Hindlimb muscle (tissue), 1 donor: Measurements from ENCODE around the gene IQSEC3. TPM values are rescaled to one million over a fixed set of nuclear protein-coding genes. Genes with fewer than 3 reads are reported as not detected.
"Not testable (repeated sequence)": the region's sequence is repeated elsewhere in the genome, so short reads cannot be mapped to it uniquely, and the experiment has no call there.

Source experiments
- DNase-seq: peaks from one replicate; pipeline ENCODE4 v3.0.0-alpha.2; 2013
- polyA plus RNA-seq: library from polyadenylated mRNA; unstranded; fragments of 120-200 nt; gene quantifications from one replicate; pipeline ENCODE4 v1.2.1, GENCODE V29; 2013; ENCODE audit not compliant: insufficient read length

Gene IQSEC3
- polyA plus RNA-seq, 1 donor, result 2.9 TPM

DNA sequence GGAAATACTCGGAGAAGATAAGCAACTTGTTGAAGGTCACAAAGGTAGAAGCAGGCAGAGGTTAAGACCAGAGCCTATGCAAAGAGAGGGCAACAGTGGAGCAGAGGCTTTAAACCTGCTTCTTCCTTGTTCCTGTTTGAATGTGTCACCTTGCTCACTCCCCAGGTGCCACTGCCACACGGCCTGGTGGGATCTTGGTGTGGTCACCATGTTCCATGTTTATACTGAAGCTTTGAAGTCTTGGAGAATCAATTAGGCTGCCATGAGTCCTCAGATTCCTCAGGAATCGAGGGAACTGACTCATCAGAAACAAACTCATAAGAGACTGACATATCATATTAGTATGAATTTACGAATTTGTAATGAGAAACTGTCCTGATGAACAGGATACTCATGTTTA is 46.8 kb downstream of the IQSEC3 start:
- DNase-seq, result no peak

DNA sequence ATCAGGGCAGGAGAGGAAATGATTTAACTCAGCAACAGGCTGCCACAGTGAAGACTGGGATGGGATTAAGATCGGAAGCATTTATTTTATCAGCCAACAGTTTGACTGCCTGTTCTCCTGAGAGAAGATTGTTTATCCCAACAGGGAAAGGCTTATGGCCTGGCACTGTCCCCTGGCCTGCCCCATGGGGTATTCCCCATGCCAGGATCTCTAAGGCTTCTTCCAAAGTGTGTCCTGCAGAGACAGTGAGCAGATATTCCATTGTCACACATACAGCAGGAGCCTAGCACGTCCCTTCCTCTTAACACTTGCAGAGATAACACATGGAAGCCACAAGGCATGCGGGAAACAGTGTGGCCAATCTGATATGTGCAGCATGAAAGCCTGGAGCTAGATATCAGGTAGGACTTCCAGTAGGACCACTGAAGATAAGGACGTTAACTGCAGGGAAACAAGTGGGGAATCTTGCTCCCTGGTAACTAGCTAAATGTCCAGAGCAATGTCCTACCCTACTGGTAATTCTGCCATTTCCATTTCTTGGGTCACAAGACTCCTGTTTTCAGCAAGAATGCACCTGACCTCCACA is 48.2 kb downstream of the IQSEC3 start:
- DNase-seq, result no peak

DNA sequence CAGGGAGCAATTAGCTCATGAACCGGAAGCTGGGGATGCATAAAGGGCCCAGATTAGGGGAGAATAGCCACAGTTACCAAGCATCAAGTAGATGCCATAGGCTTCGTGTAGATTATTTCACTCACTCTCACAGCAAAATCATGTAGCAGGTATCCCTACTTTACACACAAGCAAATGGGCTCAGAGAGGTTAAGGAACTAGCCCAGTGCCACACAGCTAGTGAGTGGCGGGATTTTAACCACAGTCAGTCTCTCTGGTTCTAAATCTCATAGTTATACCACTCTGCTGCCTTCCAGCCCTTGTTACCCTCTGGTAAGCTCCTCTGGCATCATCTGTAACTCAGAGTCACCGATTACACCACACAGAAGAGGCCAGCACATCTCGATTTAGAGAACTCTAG is 49.0 kb downstream of the IQSEC3 start:
- no peak for DNase-seq

DNA sequence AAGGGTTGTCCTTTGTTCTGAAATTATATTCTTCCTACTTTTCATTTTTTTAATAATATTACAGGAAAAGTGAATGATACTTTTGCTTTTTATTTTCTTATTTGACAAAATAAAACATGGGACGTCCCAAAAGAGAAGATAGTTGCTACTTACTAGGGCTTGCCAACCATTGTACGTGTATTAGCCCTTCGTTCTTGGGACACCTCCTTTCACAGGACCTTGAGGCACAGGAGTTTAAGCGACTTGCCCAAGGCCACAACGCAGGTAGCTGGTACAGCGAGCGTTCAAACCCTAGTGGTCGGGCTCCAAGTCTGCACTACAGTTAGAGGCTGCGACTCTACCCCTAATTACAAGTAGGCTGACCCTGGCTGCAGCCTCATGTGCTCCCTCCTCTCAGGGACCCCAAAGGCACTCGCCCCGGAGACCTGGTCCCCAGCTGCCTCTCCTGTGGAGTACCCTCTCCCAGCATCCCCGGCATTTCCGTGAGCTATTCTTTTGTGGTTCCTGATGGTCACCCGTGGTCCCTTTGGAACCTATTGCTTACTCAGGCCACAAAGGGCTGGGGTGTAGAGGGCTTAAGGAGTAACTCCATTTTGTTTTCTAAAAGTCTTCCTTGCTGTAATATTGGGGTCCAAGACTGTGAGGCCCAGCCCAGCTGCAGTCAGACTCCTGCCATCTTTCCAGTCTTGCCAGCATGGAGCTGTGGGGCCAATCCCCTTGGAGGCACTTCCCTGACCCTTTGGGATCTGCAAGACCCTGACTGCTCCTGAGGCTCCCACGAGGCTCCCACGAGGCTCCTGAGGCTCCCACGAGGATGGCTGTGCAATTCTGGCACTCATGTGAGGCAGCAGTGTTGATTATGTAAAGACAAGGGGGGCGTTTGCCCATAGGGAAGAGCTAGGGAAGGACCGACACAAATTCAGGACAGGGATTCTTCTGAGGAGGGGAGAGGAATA is 49.7 kb downstream of the IQSEC3 start:
- DNase-seq, result no peak

DNA sequence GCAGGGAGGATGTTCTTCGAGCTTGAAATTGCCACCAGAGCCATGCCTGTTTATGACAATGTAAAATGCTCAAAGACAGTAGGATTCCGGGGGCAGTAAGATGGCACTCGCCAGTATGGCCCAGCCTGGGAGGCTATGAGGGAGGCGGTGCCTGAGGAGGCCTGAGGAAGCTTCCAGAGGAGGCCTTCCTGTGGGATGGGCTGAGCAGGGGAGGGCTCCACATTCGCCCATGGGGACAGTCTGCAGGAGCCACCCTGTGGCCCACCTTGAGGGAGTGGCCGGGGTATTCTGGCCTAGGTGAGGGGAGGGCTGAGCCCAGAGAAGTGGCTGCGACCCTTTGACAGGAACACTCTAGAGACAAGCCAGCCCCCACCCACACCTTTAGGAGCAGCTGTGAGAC is 50.7 kb downstream of the IQSEC3 start:
- DNase-seq, result no peak

DNA sequence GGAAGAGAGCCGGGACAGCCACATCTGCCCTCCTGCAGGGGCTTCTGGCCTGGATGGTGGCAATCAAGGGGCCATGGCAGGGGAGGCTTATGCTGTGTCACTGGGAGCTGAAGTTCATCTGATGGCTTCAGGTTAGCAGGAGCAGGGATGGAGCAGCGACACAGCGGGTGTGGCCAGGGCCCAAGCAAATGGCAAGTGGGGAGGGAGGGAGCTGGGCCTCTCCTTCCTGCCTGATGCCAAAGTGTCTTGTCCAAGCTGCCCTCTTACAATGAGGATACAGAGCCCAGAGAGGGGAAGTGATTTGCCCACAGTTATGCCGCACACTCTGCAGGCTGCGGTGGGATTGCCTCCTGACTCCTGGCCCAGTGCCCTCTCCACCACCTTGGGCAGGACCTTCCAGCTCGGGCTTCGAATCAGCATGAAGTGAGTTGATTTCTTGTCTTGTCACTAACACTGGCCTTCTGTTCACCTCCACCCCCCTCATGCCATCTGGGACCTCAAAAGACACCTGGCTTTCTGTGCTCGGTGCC is 51.3 kb downstream of the IQSEC3 start:
- DNase-seq, result no peak

DNA sequence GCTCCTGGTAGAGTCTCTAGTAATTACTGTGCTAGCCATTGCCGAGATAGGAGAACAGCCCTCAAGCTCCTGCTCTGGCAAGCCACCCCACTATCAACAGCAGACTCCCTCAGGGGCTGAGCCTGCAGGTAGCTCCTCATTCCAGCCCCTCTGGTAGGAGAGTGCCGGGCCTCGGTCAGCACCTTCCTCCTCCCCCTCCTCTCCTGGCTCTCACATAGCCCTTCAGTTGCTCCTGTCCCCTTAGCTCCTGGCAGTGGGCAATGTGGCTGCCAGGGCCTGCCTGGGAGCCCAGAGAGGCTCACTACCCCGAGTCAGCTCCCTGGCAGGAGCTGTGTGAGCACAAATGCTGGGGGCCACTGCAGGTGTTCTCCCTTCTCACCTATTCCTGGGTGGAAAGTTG is 52.0 kb downstream of the IQSEC3 start:
- DNase-seq, result no peak

DNA sequence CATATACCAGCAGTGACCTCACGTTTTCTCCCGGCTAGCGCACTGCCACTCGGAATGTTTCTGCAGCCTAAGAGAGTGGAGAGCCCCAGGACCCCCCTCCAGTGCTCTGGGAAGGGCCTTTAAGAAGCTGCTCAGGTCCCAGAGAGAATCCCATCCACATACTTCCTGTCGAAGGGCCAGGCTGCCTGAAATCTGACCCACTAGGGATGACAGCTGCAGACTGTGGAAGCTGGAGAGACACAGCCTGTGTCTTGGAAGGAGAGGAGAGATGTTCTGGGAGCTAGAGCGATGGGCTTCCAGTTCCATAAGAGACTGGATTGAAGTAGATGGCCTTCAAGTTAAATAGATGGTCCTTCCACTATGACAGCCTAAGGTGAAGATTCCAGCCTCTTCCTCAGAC is 54.4 kb downstream of the IQSEC3 start:
- DNase-seq, result no peak

DNA sequence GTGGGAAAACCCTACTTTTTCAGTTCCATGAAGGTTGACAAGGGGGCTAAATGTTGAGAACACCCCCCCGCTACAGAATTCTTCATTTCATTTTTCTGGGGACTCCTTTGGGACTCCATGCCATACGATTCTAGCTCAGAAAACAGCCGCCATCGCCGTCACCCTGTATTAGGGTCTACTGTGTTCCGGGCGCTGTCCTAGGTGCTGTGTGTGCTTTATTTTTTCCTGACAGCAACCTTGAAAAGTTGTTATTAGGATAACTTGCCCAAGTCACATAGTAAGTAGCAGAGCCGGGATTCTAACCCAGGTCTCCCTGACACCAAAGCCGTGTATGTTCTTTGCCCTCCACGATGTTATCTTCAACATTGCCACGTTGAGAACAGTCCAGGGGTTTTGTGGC is 55.1 kb downstream of the IQSEC3 start:
- no peak for DNase-seq

DNA sequence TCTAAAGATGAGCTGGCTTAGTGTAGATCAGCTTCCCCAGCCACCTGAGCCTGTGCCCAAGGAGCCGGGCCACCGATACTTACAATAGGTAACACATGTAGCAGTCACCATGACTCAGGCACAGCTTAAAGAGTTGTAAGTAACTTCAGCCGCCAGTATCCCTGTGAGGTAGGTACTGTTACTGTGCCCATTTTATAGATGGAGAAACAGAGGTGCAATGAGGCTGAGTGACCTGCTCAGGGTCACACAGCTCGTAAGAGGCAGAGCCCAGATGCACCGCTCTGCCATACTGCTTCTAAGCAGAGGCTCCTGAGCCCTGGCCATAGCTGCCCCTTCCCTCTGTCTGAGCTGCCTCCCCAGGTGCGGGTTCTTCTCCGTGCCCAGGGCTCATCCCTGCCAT is 58.5 kb downstream of the IQSEC3 start:
- no peak for DNase-seq

DNA sequence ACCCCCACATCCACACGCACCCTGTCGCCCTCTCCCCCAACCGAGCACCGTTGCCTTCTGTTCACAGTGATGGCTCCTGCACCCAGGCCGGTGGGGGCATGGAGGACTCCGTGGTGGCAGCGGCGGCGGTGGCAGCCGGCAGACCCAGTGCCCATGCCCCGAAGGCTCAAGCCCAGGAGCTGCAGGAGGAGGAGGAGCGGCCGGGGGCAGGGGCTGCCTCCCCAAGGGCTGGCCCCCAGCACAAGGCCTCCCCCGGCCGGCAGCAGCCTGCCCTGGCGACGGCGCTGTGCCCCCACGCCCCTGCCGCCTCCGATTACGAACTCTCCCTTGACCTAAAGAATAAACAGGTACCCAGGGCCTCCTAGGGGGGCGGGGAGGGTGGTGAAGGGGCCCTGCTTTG is 59.0 kb downstream of the IQSEC3 start:
- no peak for DNase-seq

DNA sequence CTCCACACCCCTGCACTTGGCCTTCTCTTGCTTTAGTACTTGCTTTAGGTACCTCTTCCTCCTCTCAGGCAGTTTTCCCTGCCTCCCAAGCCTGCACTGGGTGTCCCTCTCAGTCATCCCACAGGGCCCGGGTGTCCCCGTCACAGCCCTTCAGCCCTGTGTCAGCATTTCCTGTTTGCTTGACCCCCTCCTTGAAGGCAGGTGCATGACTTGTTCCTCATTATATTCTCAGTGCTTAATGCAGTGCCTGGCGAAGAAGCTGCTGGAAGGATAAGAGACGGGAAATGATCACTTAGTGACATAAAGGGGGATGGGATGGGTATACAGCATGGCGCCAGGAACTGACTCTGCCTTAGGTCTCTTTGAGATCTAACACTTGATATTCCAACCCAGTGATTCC is 61.5 kb downstream of the IQSEC3 start:
- DNase-seq, result no peak

DNA sequence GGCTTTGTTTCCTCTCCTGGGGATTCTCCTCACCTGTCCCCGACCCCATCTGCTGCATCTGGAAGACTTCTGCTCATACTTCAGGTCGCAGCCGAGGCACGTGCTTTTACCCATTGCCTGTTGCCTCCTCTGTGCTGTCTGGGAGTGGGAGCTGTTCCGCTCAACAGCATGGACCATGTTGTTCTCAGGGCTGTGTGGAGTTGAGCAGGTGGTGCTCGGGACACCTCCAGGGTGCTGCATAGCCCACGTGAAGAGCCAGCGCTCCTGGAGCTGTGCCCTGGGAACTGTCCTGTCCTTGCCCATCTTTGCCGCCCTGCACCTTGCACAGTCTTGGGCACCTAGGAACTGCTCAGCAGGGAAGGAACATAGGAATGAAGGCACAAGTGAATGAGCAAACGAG is 62.4 kb downstream of the IQSEC3 start:
- DNase-seq, result no peak

DNA sequence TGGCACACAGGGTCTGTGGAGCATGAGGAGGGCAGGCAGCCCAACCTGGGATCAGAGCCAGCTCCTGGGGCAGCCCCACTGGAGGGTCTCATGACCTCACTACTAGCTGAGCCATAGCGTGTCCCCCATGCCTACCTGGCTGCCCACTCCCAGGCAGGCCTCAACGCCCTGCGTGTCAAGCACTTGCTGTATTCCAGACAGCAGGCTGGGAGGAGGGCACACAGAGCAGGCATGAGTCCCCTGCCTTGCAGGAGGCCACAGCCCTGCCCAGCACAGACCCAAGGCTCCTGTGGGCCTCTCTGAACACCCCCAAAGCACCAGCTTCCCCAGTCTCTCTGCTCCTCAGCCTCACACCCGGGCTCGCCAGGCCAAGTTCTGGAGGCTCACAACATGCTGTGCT is 64.0 kb downstream of the IQSEC3 start:
- no peak for DNase-seq

DNA sequence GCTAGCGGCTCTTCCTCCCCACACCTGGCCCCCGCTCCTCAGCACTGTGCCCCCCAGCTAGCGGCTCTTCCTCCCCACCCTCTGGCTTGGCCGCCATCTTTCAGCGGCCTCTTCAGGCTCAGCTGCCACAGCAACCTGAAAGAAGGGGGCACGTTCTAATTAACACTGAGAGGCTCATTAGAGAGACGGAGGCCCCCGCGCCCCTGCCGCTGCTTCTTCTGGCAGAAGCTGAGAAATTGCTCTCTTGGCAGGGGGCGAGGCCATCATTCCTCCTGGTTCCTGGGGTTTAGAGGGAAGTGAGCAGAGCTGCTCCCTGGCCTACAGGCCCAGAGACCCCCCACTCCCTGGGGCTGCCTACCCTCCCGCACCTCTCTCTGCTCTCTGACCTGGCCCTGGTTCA is 64.4 kb downstream of the IQSEC3 start:
- no peak for DNase-seq

DNA sequence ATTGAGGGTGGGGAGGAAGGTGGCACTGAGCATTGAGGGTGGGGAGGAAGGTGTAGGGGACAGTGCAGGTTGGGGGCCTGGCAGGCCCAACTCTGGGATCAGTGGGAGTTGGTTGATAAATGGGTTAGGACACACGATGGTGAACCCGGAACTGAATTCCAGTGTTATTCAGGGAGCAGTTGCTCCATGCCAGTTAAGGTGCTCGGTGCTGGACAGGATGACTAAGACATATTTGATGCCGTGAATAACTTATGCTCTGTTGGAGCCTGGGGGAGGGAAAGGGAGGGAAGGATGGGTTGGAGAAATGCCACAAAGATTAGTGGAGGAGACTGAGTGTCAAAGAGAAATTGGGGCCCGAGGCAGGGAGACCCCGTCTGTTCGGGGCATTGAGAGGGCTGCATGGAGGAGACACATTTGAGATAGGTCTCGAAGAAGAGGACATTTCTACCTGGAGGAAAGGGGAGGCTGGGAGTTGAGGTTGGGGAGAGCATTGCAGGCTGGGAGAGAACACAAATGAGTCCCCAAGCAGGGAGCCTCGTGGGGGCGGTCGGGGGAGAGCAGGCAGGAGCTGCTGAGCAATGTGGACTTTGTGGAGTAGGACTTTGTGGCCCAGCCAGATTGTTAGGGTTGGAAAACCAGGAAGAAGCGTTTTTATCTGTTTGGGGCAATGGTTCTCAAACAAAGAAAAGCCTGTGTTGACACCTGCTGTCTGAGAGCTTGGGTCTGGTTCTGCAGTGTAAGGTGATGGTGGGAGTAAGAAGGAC is 65.3 kb downstream of the IQSEC3 start:
- no peak for DNase-seq

DNA sequence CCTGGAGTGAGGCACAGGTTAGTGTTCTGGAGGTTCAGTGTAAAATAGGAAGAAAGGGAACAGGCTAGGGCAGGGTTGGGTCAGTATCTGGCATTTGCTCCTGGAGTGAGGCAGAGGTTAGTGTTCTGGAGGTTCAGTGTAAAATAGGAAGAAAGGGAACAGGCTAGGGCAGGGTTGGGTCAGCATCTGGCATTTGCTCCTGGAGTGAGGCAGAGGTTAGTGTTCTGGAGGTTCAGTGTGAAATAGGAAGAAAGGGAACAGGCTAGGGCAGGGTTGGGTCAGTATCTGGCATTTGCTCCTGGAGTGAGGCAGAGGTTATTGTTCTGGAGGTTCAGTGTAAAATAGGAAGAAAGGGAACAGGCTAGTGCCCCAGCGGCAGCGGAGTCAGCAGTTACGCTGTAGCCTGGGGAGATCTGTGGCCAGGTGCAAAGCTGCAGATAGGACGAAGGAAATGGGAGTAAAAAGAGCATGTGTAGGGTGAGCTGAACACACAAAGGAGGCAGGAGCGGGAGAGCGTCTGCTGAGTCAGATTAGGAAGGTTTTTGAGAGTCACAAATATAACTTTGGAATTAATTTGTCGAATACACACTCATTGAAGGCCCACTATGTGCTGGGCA is 67.2 kb downstream of the IQSEC3 start:
- DNase-seq, result not testable (repeated sequence)

DNA sequence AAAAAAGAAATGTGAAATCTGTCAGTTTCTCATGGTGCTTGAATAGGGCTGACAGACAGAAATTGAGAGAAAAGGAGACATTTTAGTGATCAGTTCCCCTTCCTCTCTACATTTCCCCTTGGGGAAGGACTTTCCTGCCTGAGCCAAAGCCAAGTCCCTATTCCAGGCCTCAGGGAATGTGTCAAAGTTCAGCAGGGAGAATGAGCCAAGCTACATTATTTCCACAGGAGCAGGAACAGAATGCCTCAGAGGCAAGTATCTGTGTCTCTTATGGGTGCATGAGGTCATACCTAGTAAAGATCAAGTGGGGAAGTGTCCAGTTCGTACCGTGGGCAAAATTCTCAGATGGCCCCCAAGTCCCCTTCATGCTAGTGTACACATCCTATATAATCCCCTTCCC is 68.6 kb downstream of the IQSEC3 start:
- no peak for DNase-seq

DNA sequence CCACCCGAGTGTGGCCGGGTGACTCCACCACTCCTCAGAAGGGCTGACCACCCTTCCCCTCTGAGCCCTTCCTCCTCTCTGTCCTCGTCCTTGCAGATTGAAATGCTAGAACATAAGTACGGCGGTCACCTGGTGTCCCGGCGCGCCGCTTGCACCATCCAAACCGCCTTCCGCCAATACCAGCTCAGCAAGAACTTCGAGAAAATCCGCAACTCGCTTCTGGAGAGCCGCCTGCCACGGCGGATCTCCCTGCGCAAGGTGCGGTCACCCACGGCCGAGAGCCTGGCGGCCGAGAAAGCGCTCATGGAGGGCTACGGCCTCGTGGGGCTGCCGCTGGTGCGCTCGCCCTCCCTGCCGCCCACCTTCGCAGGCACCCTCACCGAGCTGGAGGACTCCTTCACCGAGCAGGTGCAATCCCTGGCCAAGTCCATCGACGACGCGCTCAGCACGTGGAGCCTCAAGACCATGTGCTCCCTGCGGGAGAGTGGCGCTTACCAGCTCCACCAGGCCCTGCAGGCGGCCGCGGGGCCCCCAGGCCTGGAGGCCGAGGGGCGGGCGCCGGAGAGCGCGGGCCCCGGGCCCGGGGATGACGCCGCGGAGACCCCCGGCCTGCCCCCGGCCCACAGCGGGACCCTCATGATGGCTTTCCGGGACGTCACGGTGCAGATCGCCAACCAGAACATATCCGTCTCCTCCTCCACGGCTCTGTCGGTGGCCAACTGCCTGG is 71.8 kb downstream of the IQSEC3 start:
- DNase-seq, result no peak

DNA sequence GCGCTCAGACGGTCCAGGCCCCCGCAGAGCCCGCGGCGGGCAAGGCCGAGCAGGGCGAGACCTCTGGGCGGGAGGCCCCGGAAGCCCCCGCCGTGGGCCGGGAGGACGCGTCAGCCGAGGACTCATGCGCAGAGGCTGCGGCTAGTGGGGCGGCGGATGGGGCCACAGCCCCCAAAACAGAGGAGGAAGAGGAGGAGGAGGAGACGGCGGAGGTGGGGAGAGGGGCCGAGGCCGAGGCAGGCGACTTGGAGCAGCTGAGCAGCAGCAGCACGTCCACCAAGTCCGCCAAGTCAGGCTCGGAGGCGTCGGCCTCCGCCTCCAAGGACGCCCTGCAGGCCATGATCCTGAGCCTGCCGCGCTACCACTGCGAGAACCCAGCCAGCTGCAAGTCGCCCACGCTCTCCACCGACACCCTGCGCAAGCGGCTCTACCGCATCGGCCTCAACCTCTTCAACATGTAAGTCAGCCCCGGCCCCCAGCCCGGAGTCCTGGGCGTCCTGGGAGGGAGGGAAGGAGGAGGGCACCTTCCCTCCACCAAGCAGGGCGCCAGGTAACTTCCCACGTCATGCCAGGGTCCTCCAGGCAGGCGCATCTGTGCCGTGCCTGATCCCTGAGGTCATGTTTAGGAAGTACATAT is 72.4 kb downstream of the IQSEC3 start:
- peak; percentile 34 for DNase-seq

DNA sequence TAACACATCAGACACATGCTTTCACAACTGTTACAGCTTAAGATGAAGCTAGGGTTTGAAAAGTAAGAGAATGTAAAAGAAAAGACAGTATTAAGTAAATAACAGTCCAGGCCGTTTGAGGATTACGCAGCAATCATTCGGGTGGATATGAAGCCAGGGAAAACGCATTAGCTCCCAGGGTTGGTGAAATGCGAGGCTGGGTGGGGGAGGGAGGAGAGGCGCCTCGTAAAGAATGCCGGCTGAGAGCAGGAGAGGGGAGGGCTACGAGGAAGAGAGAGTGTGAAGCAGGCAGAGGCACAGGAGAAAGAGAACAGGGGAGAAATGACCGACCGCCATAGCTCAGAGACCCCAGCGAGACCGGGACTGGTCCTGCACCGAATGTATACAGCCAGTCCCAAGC is 73.0 kb downstream of the IQSEC3 start:
- peak; percentile 25 for DNase-seq

DNA sequence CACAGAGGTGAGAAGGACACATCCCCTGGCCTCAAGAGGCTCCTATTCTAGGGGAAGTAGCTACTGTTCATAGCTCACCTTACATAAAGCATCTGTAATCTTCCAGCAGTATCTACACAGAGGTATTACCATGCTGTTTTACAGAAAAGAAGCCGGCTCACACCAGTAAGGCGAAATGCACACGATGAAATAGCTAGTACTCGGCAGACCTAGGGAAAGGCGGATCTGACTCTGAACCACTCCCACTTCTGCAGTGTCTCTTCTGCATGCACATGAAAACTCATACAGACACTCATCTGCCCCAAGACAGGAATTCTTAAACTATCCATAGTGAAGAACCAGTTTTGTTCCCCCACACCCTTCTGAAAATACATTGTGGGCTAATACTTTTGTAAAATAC is 73.6 kb downstream of the IQSEC3 start:
- DNase-seq, result no peak
